ENCODE measurements around the gene RAI1.
A peak's percentile ranks its signal among the peaks of the same experiment; 100 is the strongest.

Gene RAI1

DNA sequence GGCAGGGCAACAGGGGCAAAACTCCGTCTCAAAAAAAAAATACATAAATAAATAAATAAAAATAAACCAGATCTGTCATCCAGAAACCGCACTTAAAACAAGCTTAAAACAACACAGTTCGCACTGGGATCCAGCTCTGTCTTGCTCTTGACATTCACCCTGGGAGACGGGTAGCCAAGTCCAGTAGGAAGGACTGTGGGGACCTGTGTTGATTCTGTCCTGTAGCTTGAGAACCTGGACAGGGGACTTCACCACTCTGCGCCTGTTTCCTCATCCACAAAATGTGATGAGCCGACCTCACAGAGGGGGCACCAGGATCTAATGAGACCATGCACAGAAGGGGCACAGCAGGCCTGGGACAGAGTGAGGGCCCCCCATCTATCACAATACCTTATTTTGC lies 1.5 kb upstream of the RAI1 start:
- DNase-seq (ENCODE audit: low spot score), result no peak
- TF ChIP-seq, protein P1, sequence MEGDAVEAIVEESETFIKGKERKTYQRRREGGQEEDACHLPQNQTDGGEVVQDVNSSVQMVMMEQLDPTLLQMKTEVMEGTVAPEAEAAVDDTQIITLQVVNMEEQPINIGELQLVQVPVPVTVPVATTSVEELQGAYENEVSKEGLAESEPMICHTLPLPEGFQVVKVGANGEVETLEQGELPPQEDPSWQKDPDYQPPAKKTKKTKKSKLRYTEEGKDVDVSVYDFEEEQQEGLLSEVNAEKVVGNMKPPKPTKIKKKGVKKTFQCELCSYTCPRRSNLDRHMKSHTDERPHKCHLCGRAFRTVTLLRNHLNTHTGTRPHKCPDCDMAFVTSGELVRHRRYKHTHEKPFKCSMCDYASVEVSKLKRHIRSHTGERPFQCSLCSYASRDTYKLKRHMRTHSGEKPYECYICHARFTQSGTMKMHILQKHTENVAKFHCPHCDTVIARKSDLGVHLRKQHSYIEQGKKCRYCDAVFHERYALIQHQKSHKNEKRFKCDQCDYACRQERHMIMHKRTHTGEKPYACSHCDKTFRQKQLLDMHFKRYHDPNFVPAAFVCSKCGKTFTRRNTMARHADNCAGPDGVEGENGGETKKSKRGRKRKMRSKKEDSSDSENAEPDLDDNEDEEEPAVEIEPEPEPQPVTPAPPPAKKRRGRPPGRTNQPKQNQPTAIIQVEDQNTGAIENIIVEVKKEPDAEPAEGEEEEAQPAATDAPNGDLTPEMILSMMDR (IDR thresholded peaks at IDR 0.05; ENCODE audit: extremely low read depth, missing control alignments), result no peak

- DNase-seq (ENCODE audit: low spot score), result no peak
- TF ChIP-seq, protein P1 (IDR thresholded peaks at IDR 0.05; ENCODE audit: extremely low read depth, missing control alignments), result no peak
These were observed 626 bp upstream of the RAI1 start for GRCh38 chr17:17680477-17681186.

DNA sequence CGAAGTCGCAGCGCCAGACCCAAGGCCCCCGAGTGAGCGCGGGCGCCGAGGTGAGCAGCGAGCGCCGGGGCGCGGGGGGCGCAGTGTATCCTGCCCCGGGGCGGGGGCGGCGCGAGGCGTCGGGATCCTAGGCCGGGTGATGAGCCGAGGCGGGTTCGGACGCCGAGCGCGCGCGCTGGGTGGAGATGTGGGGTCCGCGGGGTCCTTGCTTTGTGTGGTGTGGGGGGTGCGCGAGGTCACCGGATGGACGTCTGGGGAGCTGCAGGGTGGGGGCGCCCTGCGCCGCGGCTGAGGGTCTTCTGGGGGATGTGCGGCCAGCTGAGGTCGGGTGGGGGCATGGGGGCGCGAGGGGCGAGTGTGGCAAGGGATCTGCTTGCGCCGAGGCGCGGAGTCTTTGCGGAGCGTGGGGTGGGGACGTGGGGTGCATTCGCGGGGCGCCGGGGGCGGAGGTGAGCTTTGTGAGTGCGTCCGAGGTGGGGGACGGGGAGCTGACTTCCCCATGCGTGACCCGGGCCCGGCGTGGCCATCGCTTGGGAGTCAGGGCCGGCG lies 560 bp downstream of the RAI1 start:
- TF ChIP-seq, protein P1 (IDR thresholded peaks at IDR 0.05; ENCODE audit: extremely low read depth, missing control alignments), result peak; percentile 13
- DNase-seq (ENCODE audit: low spot score), result peak; percentile 73

- TF ChIP-seq, protein P1 (IDR thresholded peaks at IDR 0.05; ENCODE audit: extremely low read depth, missing control alignments), result no peak
- peak; percentile 89 for DNase-seq (ENCODE audit: low spot score)
These were observed 1.1 kb downstream of the RAI1 start for GRCh38 chr17:17682293-17682736.

DNA sequence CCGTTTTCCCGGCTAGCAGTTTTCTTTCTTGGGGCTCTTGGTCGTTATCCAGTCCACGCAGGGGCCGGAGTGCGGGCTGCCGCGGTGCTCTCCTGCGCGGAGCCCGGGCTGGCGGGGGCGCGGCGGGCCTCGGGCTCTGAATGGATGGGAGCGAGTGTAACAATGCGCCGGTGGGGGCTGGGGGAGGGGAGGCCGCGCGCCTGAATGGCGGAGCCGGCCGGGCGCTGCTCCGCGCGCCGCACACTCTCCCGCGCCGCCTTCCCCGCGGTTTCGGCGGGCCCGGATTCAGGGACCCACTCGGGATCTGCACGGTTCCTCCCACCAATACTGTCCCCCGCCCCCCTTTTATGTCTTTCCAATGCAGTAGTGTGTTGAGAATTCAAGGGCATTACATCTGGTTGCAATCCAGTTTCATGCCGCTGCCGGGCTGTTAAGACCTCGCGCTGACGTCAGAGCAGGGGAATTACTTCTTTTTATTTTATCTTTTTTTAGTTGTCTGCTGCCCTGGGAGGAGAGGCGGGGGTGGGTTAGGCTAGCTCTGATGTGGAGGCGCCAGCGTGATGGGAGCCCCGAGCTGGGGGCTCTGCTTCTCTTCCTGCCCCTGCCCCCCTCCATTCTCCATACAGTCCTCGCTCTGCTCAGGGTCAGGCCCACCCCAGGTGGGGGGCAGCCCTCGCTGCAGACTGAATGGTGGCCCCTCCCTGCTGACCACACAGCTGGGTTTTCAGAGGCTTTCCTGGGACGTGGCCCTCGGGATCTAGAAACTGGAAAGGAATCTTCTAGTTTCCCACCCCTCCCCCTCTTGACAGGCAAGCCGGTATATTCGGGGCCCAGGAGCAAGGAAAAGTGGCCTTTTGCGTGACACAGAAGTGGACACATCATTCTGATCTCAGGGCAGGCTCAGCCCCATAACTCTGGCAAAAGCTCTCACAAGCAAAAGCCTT lies 1.8 kb downstream of the RAI1 start:
- peak; percentile 77 for DNase-seq (ENCODE audit: low spot score)
- TF ChIP-seq, protein P1 (IDR thresholded peaks at IDR 0.05; ENCODE audit: extremely low read depth, missing control alignments), result no peak

- no peak for DNase-seq (ENCODE audit: low spot score)
- TF ChIP-seq, protein P1 (IDR thresholded peaks at IDR 0.05; ENCODE audit: extremely low read depth, missing control alignments), result no peak
These were observed 2.6 kb downstream of the RAI1 start for GRCh38 chr17:17683710-17684365.

Measured in GM20000 (cell line).